ENCODE measurements around the gene TESK1. TPM values are rescaled to one million over a fixed set of nuclear protein-coding genes. Genes with fewer than 3 reads are reported as not detected.

The TESK1 gene
- total RNA-seq, 1 experiment from 2014 or later = 25.5 TPM

DNA sequence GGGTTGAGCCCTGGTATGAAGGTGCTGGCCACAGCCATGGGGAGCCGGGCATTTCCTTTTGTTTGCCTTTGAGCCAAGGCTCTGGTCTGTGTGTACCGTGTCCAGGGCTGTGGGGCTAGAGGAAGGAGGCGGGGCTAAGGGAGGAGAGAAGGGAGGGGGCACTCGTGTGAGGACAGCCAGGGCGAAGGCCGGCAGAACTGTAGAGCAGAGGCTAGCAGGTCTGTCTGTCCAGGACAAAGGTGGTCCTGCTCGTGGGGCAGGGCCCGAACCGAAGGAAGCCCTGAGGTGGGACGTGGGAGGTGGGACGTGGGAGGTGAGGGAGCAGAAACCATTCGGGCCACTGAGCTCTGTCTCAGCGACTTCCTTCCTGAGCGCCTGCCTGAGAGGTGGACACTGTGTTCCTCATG lies 41.3 kb upstream of the TESK1 start:
- intact Hi-C loops (cut with micrococcal nuclease; ENCODE audit: unreplicated experiment) = no loop called here
- BruUV-seq (replicated peaks) = no TSS peak
- H3F3A ChIP-seq (ENCODE audit: insufficient read depth, low read depth) = no peaks in the 10 kb centered on the region
- no peak overlapping the region for H3K4me3 ChIP-seq
- TF ChIP-seq EZH2 (IDR thresholded peaks at IDR 0.05; ENCODE audit: low read depth) = no peak
- TF ChIP-seq, protein P1, sequence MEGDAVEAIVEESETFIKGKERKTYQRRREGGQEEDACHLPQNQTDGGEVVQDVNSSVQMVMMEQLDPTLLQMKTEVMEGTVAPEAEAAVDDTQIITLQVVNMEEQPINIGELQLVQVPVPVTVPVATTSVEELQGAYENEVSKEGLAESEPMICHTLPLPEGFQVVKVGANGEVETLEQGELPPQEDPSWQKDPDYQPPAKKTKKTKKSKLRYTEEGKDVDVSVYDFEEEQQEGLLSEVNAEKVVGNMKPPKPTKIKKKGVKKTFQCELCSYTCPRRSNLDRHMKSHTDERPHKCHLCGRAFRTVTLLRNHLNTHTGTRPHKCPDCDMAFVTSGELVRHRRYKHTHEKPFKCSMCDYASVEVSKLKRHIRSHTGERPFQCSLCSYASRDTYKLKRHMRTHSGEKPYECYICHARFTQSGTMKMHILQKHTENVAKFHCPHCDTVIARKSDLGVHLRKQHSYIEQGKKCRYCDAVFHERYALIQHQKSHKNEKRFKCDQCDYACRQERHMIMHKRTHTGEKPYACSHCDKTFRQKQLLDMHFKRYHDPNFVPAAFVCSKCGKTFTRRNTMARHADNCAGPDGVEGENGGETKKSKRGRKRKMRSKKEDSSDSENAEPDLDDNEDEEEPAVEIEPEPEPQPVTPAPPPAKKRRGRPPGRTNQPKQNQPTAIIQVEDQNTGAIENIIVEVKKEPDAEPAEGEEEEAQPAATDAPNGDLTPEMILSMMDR (conservative IDR thresholded peaks at IDR 0.05) = no peak
- ChIA-PET CTCF (no interaction called here), POLR2A (ENCODE audit: unreplicated experiment) (no interaction called here)
- no peaks in the 10 kb centered on the region for H3K27me3 ChIP-seq (ENCODE audit: insufficient read depth, low read depth)
- no peak overlapping the region for H3K27ac ChIP-seq
- H3K79me2 ChIP-seq (ENCODE audit: low read depth) = no peaks in the 10 kb centered on the region
- no peak for DNase-seq
- H3K4me1 ChIP-seq (replicated peaks; ENCODE audit: insufficient read depth) = no peaks in the 10 kb centered on the region
- H2AFZ ChIP-seq = no peak overlapping the region
- no peaks in the 10 kb centered on the region for H3K36me3 ChIP-seq (ENCODE audit: low read depth)
- no peak overlapping the region for H3K4me2 ChIP-seq
- no peaks in the 10 kb centered on the region for H3K9me3 ChIP-seq (ENCODE audit: insufficient read depth, low read depth)
- no peaks in the 10 kb centered on the region for H3K9me2 ChIP-seq (ENCODE audit: insufficient read depth)
- no peaks in the 10 kb centered on the region for H4K20me1 ChIP-seq (ENCODE audit: insufficient read depth)

DNA sequence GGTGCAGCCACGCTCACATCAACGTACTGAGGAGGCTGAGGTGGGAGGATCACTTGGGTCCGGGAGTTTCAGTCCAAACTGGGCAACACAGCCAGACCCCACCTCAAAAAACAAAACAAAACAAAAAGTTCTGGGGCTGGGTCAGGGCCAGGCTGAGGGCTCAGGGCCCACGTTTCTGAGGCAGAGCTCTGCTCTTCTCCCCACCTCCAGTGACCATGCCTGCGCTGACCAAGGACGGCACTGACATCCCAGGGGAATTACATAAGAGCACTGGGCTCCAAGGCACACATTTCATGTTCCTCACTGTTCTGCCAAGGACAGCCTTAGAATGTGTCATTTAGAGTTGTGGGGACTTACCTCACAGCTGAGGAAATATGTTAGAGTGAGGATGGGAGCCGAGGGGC lies 40.4 kb upstream of the TESK1 start:
- H3F3A ChIP-seq (ENCODE audit: insufficient read depth, low read depth) = no peaks in the 10 kb centered on the region
- H3K36me3 ChIP-seq (ENCODE audit: low read depth) = no peaks in the 10 kb centered on the region
- ChIA-PET CTCF (no interaction called here), POLR2A (ENCODE audit: unreplicated experiment) (no interaction called here)
- H3K27ac ChIP-seq = no peak overlapping the region
- H4K20me1 ChIP-seq (ENCODE audit: insufficient read depth) = no peaks in the 10 kb centered on the region
- no peak for DNase-seq
- no peak overlapping the region for H3K4me3 ChIP-seq
- no peaks in the 10 kb centered on the region for H3K79me2 ChIP-seq (ENCODE audit: low read depth)
- H3K9me3 ChIP-seq (ENCODE audit: insufficient read depth, low read depth) = no peaks in the 10 kb centered on the region
- no TSS peak for BruUV-seq (replicated peaks)
- H3K27me3 ChIP-seq (ENCODE audit: insufficient read depth, low read depth) = no peaks in the 10 kb centered on the region
- H3K9me2 ChIP-seq (ENCODE audit: insufficient read depth) = no peaks in the 10 kb centered on the region
- H2AFZ ChIP-seq = no peak overlapping the region
- TF ChIP-seq, protein P1 (conservative IDR thresholded peaks at IDR 0.05) = no peak
- TF ChIP-seq EZH2 (IDR thresholded peaks at IDR 0.05; ENCODE audit: low read depth) = no peak
- intact Hi-C loops (cut with micrococcal nuclease; ENCODE audit: unreplicated experiment) = no loop called here
- H3K4me1 ChIP-seq (replicated peaks; ENCODE audit: insufficient read depth) = no peaks in the 10 kb centered on the region
- no peak overlapping the region for H3K4me2 ChIP-seq

DNA sequence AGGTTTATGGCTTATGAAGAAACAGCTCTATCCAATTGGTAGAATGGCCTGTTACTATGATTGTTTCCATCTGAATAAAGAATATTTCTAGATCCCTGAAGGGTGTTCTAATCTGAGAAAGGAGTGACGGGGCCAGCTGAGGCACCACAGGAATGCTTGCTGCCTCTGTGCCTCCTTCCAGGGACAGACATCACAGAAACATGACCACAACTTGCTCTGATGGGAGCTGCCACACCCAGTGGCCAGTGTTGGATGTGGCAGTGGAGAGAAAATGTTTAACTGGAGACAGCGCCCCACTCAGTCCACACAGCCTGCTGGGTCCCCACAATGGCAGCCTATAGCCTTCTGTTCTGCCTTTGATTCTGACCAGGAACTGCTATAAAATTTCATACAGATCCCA lies 38.6 kb upstream of the TESK1 start:
- TF ChIP-seq EZH2 (IDR thresholded peaks at IDR 0.05; ENCODE audit: low read depth) = no peak
- TF ChIP-seq, protein P1 (conservative IDR thresholded peaks at IDR 0.05) = no peak
- no TSS peak for BruUV-seq (replicated peaks)
- ChIA-PET CTCF (no interaction called here), POLR2A (ENCODE audit: unreplicated experiment) (no interaction called here)
- Histone ChIP-seq H3K4me1 (replicated peaks; ENCODE audit: insufficient read depth) (no peaks in the 10 kb centered on the region), H3K9me3 (ENCODE audit: insufficient read depth, low read depth) (no peaks in the 10 kb centered on the region), H3K27ac (no peak overlapping the region), H4K20me1 (ENCODE audit: insufficient read depth) (no peaks in the 10 kb centered on the region), H3K9me2 (ENCODE audit: insufficient read depth) (no peaks in the 10 kb centered on the region), H3K36me3 (ENCODE audit: low read depth) (no peaks in the 10 kb centered on the region), H3K27me3 (ENCODE audit: insufficient read depth, low read depth) (no peaks in the 10 kb centered on the region), H3K79me2 (ENCODE audit: low read depth) (no peaks in the 10 kb centered on the region), H2AFZ (no peak overlapping the region), H3K4me3 (no peak overlapping the region), H3F3A (ENCODE audit: insufficient read depth, low read depth) (no peaks in the 10 kb centered on the region), H3K4me2 (no peak overlapping the region)
- intact Hi-C loops (cut with micrococcal nuclease; ENCODE audit: unreplicated experiment) = no loop called here
- no peak for DNase-seq

Measured in PC-9 (cell line).